Endothelial cell (in vitro differentiated cells): ENCODE results near the gene UBQLNL. TPM values are rescaled to one million over a fixed set of nuclear protein-coding genes. Genes with fewer than 3 reads are reported as not detected.

Experiments
- DNase-seq: peaks from one replicate; pipeline ENCODE4 v3.0.0; 2021; ENCODE audit warnings: low spot score
- H3K27ac Mint-ChIP-seq: one replicate; pipeline ENCODE4 v1.8.0; 2021; ENCODE audit warnings: mixed read lengths, inconsistent platforms; ENCODE audit not compliant: unreplicated experiment
- H3K27me3 Mint-ChIP-seq: one replicate; pipeline ENCODE4 v1.8.0; 2021; ENCODE audit warnings: mild to moderate bottlenecking, moderate library complexity, mixed read lengths, inconsistent platforms; ENCODE audit not compliant: unreplicated experiment
- H3K36me3 Mint-ChIP-seq: one replicate; pipeline ENCODE4 v1.8.0; 2021; ENCODE audit warnings: mild to moderate bottlenecking, low read depth, mixed read lengths, inconsistent platforms; ENCODE audit not compliant: unreplicated experiment
- H3K4me1 Mint-ChIP-seq: one replicate; pipeline ENCODE4 v1.8.0; 2021; ENCODE audit warnings: mild to moderate bottlenecking, mixed read lengths, inconsistent platforms; ENCODE audit not compliant: unreplicated experiment
- H3K4me3 Mint-ChIP-seq: one replicate; pipeline ENCODE4 v1.8.0; 2021; ENCODE audit warnings: mild to moderate bottlenecking, mixed read lengths, inconsistent platforms; ENCODE audit not compliant: unreplicated experiment
- H3K9me3 Mint-ChIP-seq: one replicate; pipeline ENCODE4 v1.8.0; 2021; ENCODE audit warnings: mixed read lengths, inconsistent platforms; ENCODE audit not compliant: unreplicated experiment
- total RNA-seq: library from RNA; stranded (reverse); fragmentation: NEBNext Ultra II Directional; extraction: Animal tissue kit (Norgen Biotek cat#: 25700); gene quantifications from one replicate; pipeline ENCODE4 v1.2.1, GENCODE V29; 2021; ENCODE audit not compliant: unreplicated experiment
- TF ChIP-seq, protein P1 (sequence below): fragments of 200-600 bp; sonication (generic); IDR thresholded peaks from one replicate; pipeline ENCODE4 v1.5.0; 2021; ENCODE audit warnings: antibody characterized with exemption; ENCODE audit not compliant: unreplicated experiment

UBQLNL gene
- total RNA-seq, 1 donor from 2014 or later: 4.4 TPM

DNA sequence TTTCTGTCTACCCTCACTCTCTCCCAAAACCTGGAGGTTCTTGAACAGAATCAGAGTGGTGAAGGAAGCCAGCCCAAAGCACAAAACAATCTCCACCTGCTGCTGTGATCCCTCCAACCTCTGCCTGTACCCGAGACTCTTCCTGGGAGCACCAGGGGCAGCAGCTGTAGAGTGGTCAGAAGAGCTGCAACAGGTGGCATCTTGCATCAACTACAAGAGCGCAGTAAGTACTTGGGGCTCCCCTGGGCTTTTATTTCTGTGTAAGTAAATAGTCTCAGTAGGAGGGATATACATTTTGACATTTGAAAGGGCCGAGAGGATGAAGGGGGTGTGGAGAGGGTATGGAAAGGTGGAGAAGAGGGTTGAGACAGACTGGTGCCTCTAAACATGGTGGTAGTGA, 8.3 kb upstream of the UBQLNL start:
- no peak overlapping the region for H3K27ac Mint-ChIP-seq
- H3K36me3 Mint-ChIP-seq: peaks cover 6% of the 10 kb centered on the region
- no peak for DNase-seq
- H3K4me3 Mint-ChIP-seq: no peak overlapping the region
- TF ChIP-seq, protein P1, sequence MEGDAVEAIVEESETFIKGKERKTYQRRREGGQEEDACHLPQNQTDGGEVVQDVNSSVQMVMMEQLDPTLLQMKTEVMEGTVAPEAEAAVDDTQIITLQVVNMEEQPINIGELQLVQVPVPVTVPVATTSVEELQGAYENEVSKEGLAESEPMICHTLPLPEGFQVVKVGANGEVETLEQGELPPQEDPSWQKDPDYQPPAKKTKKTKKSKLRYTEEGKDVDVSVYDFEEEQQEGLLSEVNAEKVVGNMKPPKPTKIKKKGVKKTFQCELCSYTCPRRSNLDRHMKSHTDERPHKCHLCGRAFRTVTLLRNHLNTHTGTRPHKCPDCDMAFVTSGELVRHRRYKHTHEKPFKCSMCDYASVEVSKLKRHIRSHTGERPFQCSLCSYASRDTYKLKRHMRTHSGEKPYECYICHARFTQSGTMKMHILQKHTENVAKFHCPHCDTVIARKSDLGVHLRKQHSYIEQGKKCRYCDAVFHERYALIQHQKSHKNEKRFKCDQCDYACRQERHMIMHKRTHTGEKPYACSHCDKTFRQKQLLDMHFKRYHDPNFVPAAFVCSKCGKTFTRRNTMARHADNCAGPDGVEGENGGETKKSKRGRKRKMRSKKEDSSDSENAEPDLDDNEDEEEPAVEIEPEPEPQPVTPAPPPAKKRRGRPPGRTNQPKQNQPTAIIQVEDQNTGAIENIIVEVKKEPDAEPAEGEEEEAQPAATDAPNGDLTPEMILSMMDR: no peak
- H3K27me3 Mint-ChIP-seq: peaks cover 2% of the 10 kb centered on the region
- no peaks in the 10 kb centered on the region for H3K9me3 Mint-ChIP-seq
- peaks cover 5% of the 10 kb centered on the region for H3K4me1 Mint-ChIP-seq

DNA sequence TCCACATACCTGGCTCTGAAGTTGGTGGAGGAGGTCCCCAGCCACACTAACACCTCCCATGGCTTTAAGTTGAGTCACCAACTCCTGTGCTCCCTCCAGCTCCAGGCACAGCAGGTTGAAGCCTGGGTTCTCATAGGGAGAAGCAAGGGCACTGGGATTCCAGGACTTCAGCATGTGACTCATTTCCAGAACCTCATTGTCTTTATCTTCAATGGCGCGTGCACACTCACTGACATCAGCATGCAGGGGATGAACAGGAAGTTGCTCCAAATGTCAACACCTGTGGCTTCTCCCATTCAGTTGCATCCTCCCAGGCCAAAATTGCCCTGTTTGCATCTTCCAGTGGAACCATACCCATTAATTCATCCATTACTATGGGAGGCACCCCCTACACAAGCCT, 5.8 kb upstream of the UBQLNL start:
- no peak overlapping the region for H3K4me3 Mint-ChIP-seq
- H3K27ac Mint-ChIP-seq: no peak overlapping the region
- no peaks in the 10 kb centered on the region for H3K9me3 Mint-ChIP-seq
- peaks cover 6% of the 10 kb centered on the region for H3K36me3 Mint-ChIP-seq
- no peak for DNase-seq
- H3K4me1 Mint-ChIP-seq: peaks cover 5% of the 10 kb centered on the region
- peaks cover 2% of the 10 kb centered on the region for H3K27me3 Mint-ChIP-seq
- TF ChIP-seq, protein P1: no peak

DNA sequence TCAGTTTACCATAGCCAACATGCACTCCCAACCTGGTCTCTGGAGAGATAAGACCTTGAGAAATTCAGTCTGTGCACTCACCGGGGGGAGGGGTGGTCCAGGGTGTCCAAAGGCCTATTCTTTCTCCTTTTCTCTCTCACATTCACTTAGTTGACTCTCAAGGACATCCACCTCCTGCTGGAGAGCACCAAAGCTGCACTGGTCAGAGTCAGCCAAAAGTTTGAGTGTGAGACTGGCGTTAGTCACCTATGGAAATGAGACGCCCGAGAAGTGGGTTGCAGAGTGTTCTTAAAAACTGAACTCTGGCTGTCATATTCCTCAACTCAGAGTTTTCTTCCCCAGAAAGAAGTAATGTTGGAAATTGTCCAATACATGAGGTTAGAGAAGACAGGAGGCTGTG, 5.0 kb upstream of the UBQLNL start:
- Mint-ChIP-seq H3K4me1 (peaks cover 5% of the 10 kb centered on the region), H3K4me3 (no peak overlapping the region), H3K27me3 (peaks cover 2% of the 10 kb centered on the region), H3K9me3 (no peaks in the 10 kb centered on the region), H3K36me3 (peaks cover 6% of the 10 kb centered on the region), H3K27ac (no peak overlapping the region)
- no peak for DNase-seq
- TF ChIP-seq, protein P1: no peak

DNA sequence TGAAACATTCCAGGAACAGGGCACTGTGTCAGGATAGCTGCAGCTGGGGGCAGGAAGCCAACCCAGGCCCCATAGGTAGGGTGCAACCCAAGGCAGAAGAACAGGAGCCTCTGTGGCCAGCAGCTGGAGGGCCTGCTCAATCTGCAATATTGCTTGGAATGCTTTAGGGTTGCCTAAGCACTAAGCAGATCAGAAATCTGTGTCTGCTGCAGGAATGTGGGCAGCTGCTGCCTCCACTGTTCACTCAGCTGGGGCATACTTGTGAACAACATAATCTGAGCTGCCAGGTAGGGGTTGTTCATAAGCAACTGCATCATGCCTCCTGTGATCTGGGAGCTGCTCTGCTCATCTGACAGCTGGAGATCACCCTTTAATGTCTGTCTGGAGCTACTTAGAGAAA, 1.7 kb downstream of the UBQLNL start:
- Mint-ChIP-seq H3K36me3 (peaks cover 11% of the 10 kb centered on the region), H3K4me1 (peaks cover 2% of the 10 kb centered on the region), H3K4me3 (no peak overlapping the region), H3K27ac (no peak overlapping the region), H3K27me3 (no peaks in the 10 kb centered on the region), H3K9me3 (no peaks in the 10 kb centered on the region)
- TF ChIP-seq, protein P1: no peak
- DNase-seq: no peak

DNA sequence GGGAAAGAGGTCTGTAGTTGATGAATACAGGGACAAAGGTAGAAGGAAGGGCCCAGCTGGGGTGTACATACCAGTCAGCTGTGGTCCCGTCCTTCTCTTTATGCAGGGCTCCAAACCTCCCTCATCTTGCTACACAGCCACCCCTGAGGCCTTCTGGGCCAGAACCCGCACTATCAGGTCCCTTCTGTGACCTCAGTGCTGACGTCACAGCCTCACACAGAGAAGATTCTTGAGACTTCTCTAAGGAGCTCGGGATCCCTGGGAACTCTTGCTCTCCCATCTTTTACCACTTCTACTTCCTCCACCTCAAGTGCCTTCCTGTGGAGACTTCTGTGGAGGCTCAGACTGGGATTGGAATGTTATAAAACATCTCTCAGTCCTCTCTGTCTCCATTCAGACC, 6.7 kb downstream of the UBQLNL start, which contains the start of gene UBQLN3:
TSS of gene UBQLN3 (minus strand) at position 155 of the 400 bp plus-strand sequence. CDS start 399 bp downstream, outside the sequence.
- H3K4me3 Mint-ChIP-seq: no peak within 1 kb of the TSS
- H3K36me3 Mint-ChIP-seq: peaks cover 5% of the 10 kb centered on the region
- TF ChIP-seq, protein P1: no peak
- peaks cover 2% of the 10 kb centered on the region for H3K4me1 Mint-ChIP-seq
- no peaks in the 10 kb centered on the region for H3K9me3 Mint-ChIP-seq
- DNase-seq: no peak
- peaks cover 1% of the 10 kb centered on the region for H3K27me3 Mint-ChIP-seq
- no peak within 1 kb of the TSS for H3K27ac Mint-ChIP-seq
